Liver (tissue), 9 donors: Measurements from ENCODE around the gene FAM20C. TPM values are rescaled to one million over a fixed set of nuclear protein-coding genes. Genes with fewer than 3 reads are reported as not detected.

ENCODE experiments used
- DNase-seq: peaks from one replicate; pipeline ENCODE4 v3.0.0-alpha.2; 2017; ENCODE audit warnings: low spot score
- H3K27ac ChIP-seq, 2 donors: one replicate each; pipeline ENCODE4 v1.7.0; 2013; ENCODE audit warnings: inconsistent platforms in 2 of 2, low read length in 2 of 2, control low read depth in 1 of 2, low read depth in 1 of 2, mild to moderate bottlenecking in 1 of 2
- H3K27me3 ChIP-seq, 4 donors: one replicate each; pipeline versions ENCODE4 v1.6.1 to v1.7.0; 2013; ENCODE audit warnings: low read length in 3 of 4, inconsistent platforms in 1 of 4, mild to moderate bottlenecking in 1 of 4, moderate library complexity in 1 of 4; ENCODE audit not compliant: control insufficient read depth in 4 of 4, insufficient read depth in 4 of 4
- H3K36me3 ChIP-seq, 4 donors: one replicate each; pipeline versions ENCODE4 v1.6.1 to v1.7.0; 2013; ENCODE audit warnings: low read length in 3 of 4, mild to moderate bottlenecking in 3 of 4, low read depth in 1 of 4, moderate library complexity in 1 of 4; ENCODE audit not compliant: control insufficient read depth in 4 of 4, insufficient read depth in 3 of 4
- H3K4me1 ChIP-seq, 4 donors: one replicate each; pipeline versions ENCODE4 v1.6.1 to v1.7.0; 2013; ENCODE audit warnings: low read length in 3 of 4, mild to moderate bottlenecking in 3 of 4, moderate library complexity in 1 of 4; ENCODE audit not compliant: control insufficient read depth in 4 of 4, insufficient read depth in 4 of 4
- H3K4me3 ChIP-seq, 3 donors: one replicate each; pipeline versions ENCODE4 v1.6.1 to v1.7.0; 2013; ENCODE audit warnings: low read length in 3 of 3, control low read depth in 1 of 3, low read depth in 1 of 3, mild to moderate bottlenecking in 1 of 3
- H3K9ac ChIP-seq, 2 donors: one replicate each; pipeline ENCODE4 v1.7.0; 2013; ENCODE audit warnings: low read length in 2 of 2, mild to moderate bottlenecking in 2 of 2, moderate library complexity in 2 of 2, control low read depth in 1 of 2, low read depth in 1 of 2
- H3K9me3 ChIP-seq, 4 donors: one replicate each; pipeline versions ENCODE4 v1.6.1 to v1.7.0; 2013; ENCODE audit warnings: low read length in 3 of 4; ENCODE audit not compliant: control insufficient read depth in 4 of 4
- ATF3 ChIP-seq: IDR thresholded peaks from 2 replicates; pipeline ENCODE4 v1.6.1; 2016; ENCODE audit warnings: antibody characterized with exemption
- CTCF ChIP-seq: fragments of 150-350 bp; IDR thresholded peaks from 2 replicates; pipeline ENCODE4 v1.5.1; 2017; ENCODE audit warnings: improper control_type of control experiment, low read depth, low read length; ENCODE audit not compliant: missing input control
- EGR1 ChIP-seq, 2 donors: IDR thresholded peaks; 2 replicates each; pipeline ENCODE4 v1.6.1; 2016 to 2018; ENCODE audit warnings: antibody characterized with exemption in 2 of 2, low read depth in 2 of 2
- FOXA1 ChIP-seq: IDR thresholded peaks from 2 replicates; pipeline ENCODE4 v1.6.1; 2016; ENCODE audit warnings: antibody characterized with exemption
- FOXA2 ChIP-seq: IDR thresholded peaks from 2 replicates; pipeline ENCODE4 v1.6.1; 2016; ENCODE audit warnings: antibody characterized with exemption
- GABPA ChIP-seq, 2 donors: IDR thresholded peaks in 1 of 2; conservative IDR thresholded peaks in 1 of 2; 2 replicates each; pipeline ENCODE4 v1.6.1; 2016; ENCODE audit warnings: antibody characterized with exemption in 2 of 2, mild to moderate bottlenecking in 1 of 2, moderate library complexity in 1 of 2
- HNF4A ChIP-seq, 2 donors: conservative IDR thresholded peaks; 2 replicates each; pipeline ENCODE4 v1.6.1; 2016; ENCODE audit warnings: antibody characterized with exemption in 2 of 2, mild to moderate bottlenecking in 2 of 2
- JUND ChIP-seq, 2 donors: IDR thresholded peaks; 2 replicates each; pipeline ENCODE4 v1.6.1; 2016; ENCODE audit warnings: antibody characterized with exemption in 2 of 2
- MAX ChIP-seq: IDR thresholded peaks from 2 replicates; pipeline ENCODE4 v1.6.1; 2016; ENCODE audit warnings: antibody characterized with exemption
- NR2F2 ChIP-seq: IDR thresholded peaks from 2 replicates; pipeline ENCODE4 v1.6.1; 2016; ENCODE audit warnings: antibody characterized with exemption
- RAD21 ChIP-seq, 2 donors: IDR thresholded peaks; 2 replicates each; pipeline ENCODE4 v1.6.1; 2016; ENCODE audit warnings: antibody characterized with exemption in 2 of 2, mild to moderate bottlenecking in 2 of 2
- RXRA ChIP-seq, 2 donors: IDR thresholded peaks; 2 replicates each; pipeline ENCODE4 v1.6.1; 2017 to 2018; ENCODE audit warnings: antibody characterized with exemption in 2 of 2, mild to moderate bottlenecking in 1 of 2
- TAF1 ChIP-seq: conservative IDR thresholded peaks from 2 replicates; pipeline ENCODE4 v1.6.1; 2016; ENCODE audit warnings: antibody characterized with exemption, mild to moderate bottlenecking
- YY1 ChIP-seq: IDR thresholded peaks from 2 replicates; pipeline ENCODE4 v1.6.1; 2016; ENCODE audit warnings: antibody characterized with exemption, mild to moderate bottlenecking
- ZBTB33 ChIP-seq: IDR thresholded peaks from 2 replicates; pipeline ENCODE4 v1.6.1; 2016; ENCODE audit warnings: antibody characterized with exemption
- WGBS: extraction: QIAGEN DNeasy Blood & Tissue Kit; methylation state at CpG from one replicate; pipeline ENCODE4 v1.1.7; 2013; 5-methylcytosine and 5-hydroxymethylcytosine counted together
- polyA plus RNA-seq, 2 donors: library from polyadenylated mRNA; stranded (reverse) in 1 of 2; unstranded in 1 of 2; fragments of 200-250 nt in 1 of 2; fragments of >200 nt in 1 of 2; fragmentation: Nextera tagmentation in 1 of 2; extraction: Ambion mirVana in 1 of 2; gene quantifications; one replicate each; pipeline versions ENCODE4 v1.2.1 to v1.2.3, GENCODE V29; 2013 to 2015
- total RNA-seq, 2 donors: library from RNA; depleted of rRNA; stranded (reverse); fragments of >200 nt; gene quantifications; one replicate each; pipeline ENCODE4 v1.2.3, GENCODE V29; 2014
- TF ChIP-seq, protein P1 (sequence below): IDR thresholded peaks from 2 replicates; pipeline ENCODE4 v1.6.1; 2016; ENCODE audit warnings: antibody characterized with exemption, mild to moderate bottlenecking
- donor health status: healthy.
- donor health status: healthy.
- donor health status: healthy.
- donor health status: healthy.
- donor health status: healthy.

The FAM20C gene
- total and polyA plus RNA-seq, 4 donors, result 13.4 to 40.4 (median 31.5) TPM

DNA sequence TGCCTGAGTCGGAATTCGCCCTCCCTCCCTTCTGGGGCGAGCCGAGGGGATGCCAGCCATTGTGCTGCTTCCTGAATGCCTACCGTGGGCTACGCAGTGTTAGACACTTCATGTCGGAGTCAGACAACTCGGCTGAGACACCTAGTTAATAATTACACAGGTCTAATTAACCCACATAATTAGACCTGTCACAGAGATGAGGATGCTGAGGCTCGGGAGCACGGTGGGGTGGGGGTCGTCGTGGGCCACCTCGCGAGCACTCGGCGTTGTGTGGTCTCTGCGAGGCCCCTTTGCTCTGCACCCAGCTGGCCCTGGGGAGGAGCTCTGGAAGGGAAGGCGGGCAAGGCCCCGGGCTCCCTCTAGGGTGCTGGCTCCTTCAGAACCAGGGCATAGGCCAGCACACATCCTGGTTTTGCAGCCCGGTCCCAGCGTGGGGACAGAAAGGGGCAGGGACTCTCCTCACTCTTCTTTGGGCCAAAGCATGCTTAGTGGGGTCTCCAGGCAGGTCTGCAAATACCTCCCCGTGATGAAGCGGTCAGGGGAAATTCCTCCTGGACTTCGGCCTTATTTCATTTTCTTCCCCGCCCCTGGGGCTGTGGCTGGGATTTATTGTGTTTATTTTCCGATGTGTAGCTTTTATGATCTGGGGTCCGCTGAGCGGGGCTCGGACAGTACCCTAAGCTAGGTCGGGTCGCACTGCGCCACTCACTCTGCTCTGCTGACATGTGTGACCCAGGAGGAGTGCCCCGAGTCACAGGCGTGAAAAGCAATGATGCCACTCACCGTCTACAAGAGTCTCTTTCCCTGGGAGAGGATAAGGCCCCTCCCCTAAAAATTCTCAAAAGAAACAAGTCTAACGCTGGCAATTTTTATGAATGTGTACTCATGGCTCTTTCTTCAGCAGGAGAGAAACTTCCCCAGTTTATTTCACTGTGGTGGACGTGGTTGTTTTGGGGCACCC lies 92.7 kb downstream of the FAM20C start:
- DNase-seq, result no peak
- 76% methylated on average over 37 of the region's 37 CpGs for WGBS
- Histone ChIP-seq H3K27ac (no peak overlapping the region), H3K9me3 (no peaks in the 10 kb centered on the region), H3K4me1 (no peaks in the 10 kb centered on the region), H3K9ac (no peak overlapping the region), H3K36me3 (no peaks in the 10 kb centered on the region), H3K4me3 (no peak overlapping the region), H3K27me3 (peaks cover 0 to 2% (median 0%) of the 10 kb centered on the region in 4 donors)
- TF ChIP-seq RAD21 (IDR thresholded peaks at IDR 0.05), result no peak
- TF ChIP-seq FOXA1, result no peak
- no peak for TF ChIP-seq MAX
- no peak for TF ChIP-seq YY1
- TF ChIP-seq RXRA (IDR thresholded peaks at IDR 0.05), result no peak
- no peak for TF ChIP-seq TAF1
- no peak for TF ChIP-seq ZBTB33
- no peak for TF ChIP-seq NR2F2
- no peak for TF ChIP-seq CTCF
- TF ChIP-seq FOXA2, result no peak
- TF ChIP-seq HNF4A (conservative IDR thresholded peaks at IDR 0.05), result no peak
- no peak for TF ChIP-seq EGR1 (IDR thresholded peaks at IDR 0.05; ENCODE audit: low read depth in 2 of 2)
- no peak for TF ChIP-seq JUND (IDR thresholded peaks at IDR 0.05)
- TF ChIP-seq, protein P1, sequence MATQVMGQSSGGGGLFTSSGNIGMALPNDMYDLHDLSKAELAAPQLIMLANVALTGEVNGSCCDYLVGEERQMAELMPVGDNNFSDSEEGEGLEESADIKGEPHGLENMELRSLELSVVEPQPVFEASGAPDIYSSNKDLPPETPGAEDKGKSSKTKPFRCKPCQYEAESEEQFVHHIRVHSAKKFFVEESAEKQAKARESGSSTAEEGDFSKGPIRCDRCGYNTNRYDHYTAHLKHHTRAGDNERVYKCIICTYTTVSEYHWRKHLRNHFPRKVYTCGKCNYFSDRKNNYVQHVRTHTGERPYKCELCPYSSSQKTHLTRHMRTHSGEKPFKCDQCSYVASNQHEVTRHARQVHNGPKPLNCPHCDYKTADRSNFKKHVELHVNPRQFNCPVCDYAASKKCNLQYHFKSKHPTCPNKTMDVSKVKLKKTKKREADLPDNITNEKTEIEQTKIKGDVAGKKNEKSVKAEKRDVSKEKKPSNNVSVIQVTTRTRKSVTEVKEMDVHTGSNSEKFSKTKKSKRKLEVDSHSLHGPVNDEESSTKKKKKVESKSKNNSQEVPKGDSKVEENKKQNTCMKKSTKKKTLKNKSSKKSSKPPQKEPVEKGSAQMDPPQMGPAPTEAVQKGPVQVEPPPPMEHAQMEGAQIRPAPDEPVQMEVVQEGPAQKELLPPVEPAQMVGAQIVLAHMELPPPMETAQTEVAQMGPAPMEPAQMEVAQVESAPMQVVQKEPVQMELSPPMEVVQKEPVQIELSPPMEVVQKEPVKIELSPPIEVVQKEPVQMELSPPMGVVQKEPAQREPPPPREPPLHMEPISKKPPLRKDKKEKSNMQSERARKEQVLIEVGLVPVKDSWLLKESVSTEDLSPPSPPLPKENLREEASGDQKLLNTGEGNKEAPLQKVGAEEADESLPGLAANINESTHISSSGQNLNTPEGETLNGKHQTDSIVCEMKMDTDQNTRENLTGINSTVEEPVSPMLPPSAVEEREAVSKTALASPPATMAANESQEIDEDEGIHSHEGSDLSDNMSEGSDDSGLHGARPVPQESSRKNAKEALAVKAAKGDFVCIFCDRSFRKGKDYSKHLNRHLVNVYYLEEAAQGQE, result no peak
- no peak for TF ChIP-seq GABPA (IDR thresholded peaks at IDR 0.05 in 1 of 2, conservative IDR thresholded peaks at IDR 0.05 in 1 of 2)
- no peak for TF ChIP-seq ATF3
